Measurements from ENCODE around the gene WWOX.

DNA sequence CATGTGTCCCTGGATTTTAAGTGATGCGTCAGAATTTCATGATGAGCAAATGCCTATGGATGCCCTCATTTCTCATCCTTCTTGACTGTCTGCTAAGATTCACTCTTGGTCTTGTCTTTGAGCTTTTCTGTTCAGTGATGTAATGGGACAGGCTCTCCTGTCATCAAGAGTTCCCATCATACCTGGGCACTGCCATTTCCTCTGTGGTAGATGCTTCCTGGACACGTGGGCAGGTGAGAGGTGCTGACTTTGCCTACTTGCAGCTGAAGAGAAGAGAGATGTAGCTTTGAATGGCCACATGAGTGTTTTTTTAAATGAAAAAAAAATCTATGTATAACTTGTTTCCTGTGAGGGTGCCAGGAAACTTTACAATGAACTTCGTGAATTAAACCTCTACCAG lies 943.4 kb downstream of the WWOX start:
- TF ChIP-seq, protein P1, sequence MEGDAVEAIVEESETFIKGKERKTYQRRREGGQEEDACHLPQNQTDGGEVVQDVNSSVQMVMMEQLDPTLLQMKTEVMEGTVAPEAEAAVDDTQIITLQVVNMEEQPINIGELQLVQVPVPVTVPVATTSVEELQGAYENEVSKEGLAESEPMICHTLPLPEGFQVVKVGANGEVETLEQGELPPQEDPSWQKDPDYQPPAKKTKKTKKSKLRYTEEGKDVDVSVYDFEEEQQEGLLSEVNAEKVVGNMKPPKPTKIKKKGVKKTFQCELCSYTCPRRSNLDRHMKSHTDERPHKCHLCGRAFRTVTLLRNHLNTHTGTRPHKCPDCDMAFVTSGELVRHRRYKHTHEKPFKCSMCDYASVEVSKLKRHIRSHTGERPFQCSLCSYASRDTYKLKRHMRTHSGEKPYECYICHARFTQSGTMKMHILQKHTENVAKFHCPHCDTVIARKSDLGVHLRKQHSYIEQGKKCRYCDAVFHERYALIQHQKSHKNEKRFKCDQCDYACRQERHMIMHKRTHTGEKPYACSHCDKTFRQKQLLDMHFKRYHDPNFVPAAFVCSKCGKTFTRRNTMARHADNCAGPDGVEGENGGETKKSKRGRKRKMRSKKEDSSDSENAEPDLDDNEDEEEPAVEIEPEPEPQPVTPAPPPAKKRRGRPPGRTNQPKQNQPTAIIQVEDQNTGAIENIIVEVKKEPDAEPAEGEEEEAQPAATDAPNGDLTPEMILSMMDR (IDR thresholded peaks at IDR 0.05; ENCODE audit: poor library complexity, severe bottlenecking): no peak
- TF ChIP-seq EZH2 (IDR thresholded peaks at IDR 0.05; ENCODE audit: borderline replicate concordance, insufficient read depth, low read length, poor library complexity, severe bottlenecking): no peak
- no peak for TF ChIP-seq POLR2AphosphoS5 (IDR thresholded peaks at IDR 0.05)
- no peak for TF ChIP-seq MXI1 (conservative IDR thresholded peaks at IDR 0.05; ENCODE audit: poor library complexity, severe bottlenecking)
- no peak for TF ChIP-seq RAD21 (conservative IDR thresholded peaks at IDR 0.05)
- TF ChIP-seq, protein P2, sequence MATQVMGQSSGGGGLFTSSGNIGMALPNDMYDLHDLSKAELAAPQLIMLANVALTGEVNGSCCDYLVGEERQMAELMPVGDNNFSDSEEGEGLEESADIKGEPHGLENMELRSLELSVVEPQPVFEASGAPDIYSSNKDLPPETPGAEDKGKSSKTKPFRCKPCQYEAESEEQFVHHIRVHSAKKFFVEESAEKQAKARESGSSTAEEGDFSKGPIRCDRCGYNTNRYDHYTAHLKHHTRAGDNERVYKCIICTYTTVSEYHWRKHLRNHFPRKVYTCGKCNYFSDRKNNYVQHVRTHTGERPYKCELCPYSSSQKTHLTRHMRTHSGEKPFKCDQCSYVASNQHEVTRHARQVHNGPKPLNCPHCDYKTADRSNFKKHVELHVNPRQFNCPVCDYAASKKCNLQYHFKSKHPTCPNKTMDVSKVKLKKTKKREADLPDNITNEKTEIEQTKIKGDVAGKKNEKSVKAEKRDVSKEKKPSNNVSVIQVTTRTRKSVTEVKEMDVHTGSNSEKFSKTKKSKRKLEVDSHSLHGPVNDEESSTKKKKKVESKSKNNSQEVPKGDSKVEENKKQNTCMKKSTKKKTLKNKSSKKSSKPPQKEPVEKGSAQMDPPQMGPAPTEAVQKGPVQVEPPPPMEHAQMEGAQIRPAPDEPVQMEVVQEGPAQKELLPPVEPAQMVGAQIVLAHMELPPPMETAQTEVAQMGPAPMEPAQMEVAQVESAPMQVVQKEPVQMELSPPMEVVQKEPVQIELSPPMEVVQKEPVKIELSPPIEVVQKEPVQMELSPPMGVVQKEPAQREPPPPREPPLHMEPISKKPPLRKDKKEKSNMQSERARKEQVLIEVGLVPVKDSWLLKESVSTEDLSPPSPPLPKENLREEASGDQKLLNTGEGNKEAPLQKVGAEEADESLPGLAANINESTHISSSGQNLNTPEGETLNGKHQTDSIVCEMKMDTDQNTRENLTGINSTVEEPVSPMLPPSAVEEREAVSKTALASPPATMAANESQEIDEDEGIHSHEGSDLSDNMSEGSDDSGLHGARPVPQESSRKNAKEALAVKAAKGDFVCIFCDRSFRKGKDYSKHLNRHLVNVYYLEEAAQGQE (IDR thresholded peaks at IDR 0.05; ENCODE audit: borderline replicate concordance): no peak
- no peak for TF ChIP-seq TAF1 (IDR thresholded peaks at IDR 0.05; ENCODE audit: low read depth)
- TF ChIP-seq EP300 (conservative IDR thresholded peaks at IDR 0.05; ENCODE audit: poor library complexity, severe bottlenecking): no peak

Measured in neural cell (in vitro differentiated cells).